HCT116 (cell line): ENCODE measurements around the gene CNTN5. TPM values are rescaled to one million over a fixed set of nuclear protein-coding genes. Genes with fewer than 3 reads are reported as not detected.

Experiments
- ATAC-seq: fragments of 200-7000 bp; cut with Tn5 transposase; 2 replicates; pipeline ENCODE4 v1.9.1; 2020; ENCODE audit warnings: mild to moderate bottlenecking, moderate library complexity
- BruUV-seq: library from RNA; stranded (reverse); fragments of 400-500 nt; replicated peaks from 2 replicates; lab custom pipeline; 2021; lab: Mats Ljungman, UMichigan
- CTCF ChIA-PET: fragments of 300-600 bp; sonication (Branson Sonifier 250); formaldehyde crosslinking; loops from one replicate; lab custom pipeline; 2021; ENCODE audit warnings: antibody characterized with exemption; lab: Charles Lee
- POLR2A ChIA-PET: fragments of 300-600, 350-600 bp; sonication (Branson Sonifier 250); formaldehyde crosslinking; loops from one replicate; lab custom pipeline; 2021; ENCODE audit warnings: antibody characterized with exemption; lab: Charles Lee
- RAD21 ChIA-PET, 2 experiments: fragments of 300-600 bp; sonication (Branson Sonifier 250); formaldehyde crosslinking; loops; one replicate each; lab custom pipeline; 2023; ENCODE audit warnings: low total read pairs in 2 of 2; ENCODE audit not compliant: uncharacterized antibody in 2 of 2, unreplicated experiment in 2 of 2, low non-redundant PET in 1 of 2; lab: Charles Lee
- DNase-seq: peaks from one replicate; pipeline ENCODE4 v3.0.0-alpha.2; 2010; ENCODE audit warnings: low read depth, low spot score
- H2AFZ ChIP-seq: fragments of 200-600 bp; shearing (Covaris generic), sonication (generic); 2 replicates; pipeline ENCODE4 v1.6.1; 2017; ENCODE audit warnings: low read depth, mixed run types, mixed read lengths, antibody characterized with exemption, low read length; ENCODE audit not compliant: poor library complexity, severe bottlenecking
- H3K27ac ChIP-seq: 2 replicates; pipeline ENCODE4 v1.5.1; 2012; ENCODE audit warnings: low read depth, low read length
- H3K27me3 ChIP-seq: fragments of 200-600 bp; sonication (generic); 2 replicates; pipeline ENCODE4 v1.6.1; 2016; ENCODE audit warnings: mixed run types, low read length, mixed read lengths; ENCODE audit not compliant: insufficient read depth
- H3K36me3 ChIP-seq, 2 experiments: fragments of 200-500 bp in 1 of 2; fragments of 200-600 bp in 1 of 2; sonication (Bioruptor generic) in 1 of 2; sonication (generic) in 1 of 2; 2 replicates each; pipeline versions ENCODE4 v1.5.1 to v1.6.1; 2014 to 2016; ENCODE audit warnings: low read length in 2 of 2, inconsistent platforms in 1 of 2, mixed read lengths in 1 of 2, mixed run types in 1 of 2; ENCODE audit not compliant: insufficient read depth in 2 of 2, control insufficient read depth in 1 of 2
- H3K4me1 ChIP-seq, 2 experiments: fragments of 200-600 bp in 1 of 2; sonication (generic) in 1 of 2; 2 replicates each; pipeline versions ENCODE4 v1.5.1 to v1.6.1; 2012 to 2017; ENCODE audit warnings: low read length in 2 of 2, inconsistent platforms in 1 of 2, mild to moderate bottlenecking in 1 of 2, mixed read lengths in 1 of 2, mixed run types in 1 of 2, moderate library complexity in 1 of 2; ENCODE audit not compliant: insufficient read depth in 2 of 2, control insufficient read depth in 1 of 2
- H3K4me2 ChIP-seq: fragments of 200-600 bp; sonication (generic); 2 replicates; pipeline ENCODE4 v1.6.1; 2017; ENCODE audit warnings: mixed run types, low read length, mixed read lengths
- H3K4me3 ChIP-seq, 2 experiments: fragments of 200-600 bp in 1 of 2; sonication (generic) in 1 of 2; replicated peaks in 1 of 2; 2 replicates each; pipeline ENCODE4 v1.5.1; 2011 to 2016; ENCODE audit warnings: low read length in 2 of 2, control low read depth in 1 of 2, low read depth in 1 of 2, mild to moderate bottlenecking in 1 of 2, mixed read lengths in 1 of 2, mixed run types in 1 of 2
- H3K79me2 ChIP-seq: fragments of 200-600 bp; sonication (generic); 2 replicates; pipeline ENCODE4 v1.6.1; 2017; ENCODE audit warnings: mild to moderate bottlenecking, mixed run types, low read length, moderate library complexity, mixed read lengths; ENCODE audit not compliant: insufficient read depth
- H3K9ac ChIP-seq: fragments of 200-600 bp; sonication (generic); 2 replicates; pipeline ENCODE4 v1.6.1; 2016; ENCODE audit warnings: low read length, mixed read lengths
- H3K9me2 ChIP-seq: fragments of 200-600 bp; sonication (generic), shearing (Covaris generic); 2 replicates; pipeline ENCODE4 v1.6.1; 2017; ENCODE audit warnings: mixed run types, mild to moderate bottlenecking, moderate library complexity; ENCODE audit not compliant: insufficient read depth
- H3K9me3 ChIP-seq, 2 experiments: fragments of 200-500 bp in 1 of 2; fragments of 200-600 bp in 1 of 2; sonication (Bioruptor generic) in 1 of 2; sonication (generic) in 1 of 2; 2 replicates each; pipeline ENCODE4 v1.6.1; 2014 to 2017; ENCODE audit warnings: low read length in 2 of 2, mixed read lengths in 2 of 2, inconsistent platforms in 1 of 2, low read depth in 1 of 2, mild to moderate bottlenecking in 1 of 2, mixed run types in 1 of 2, moderate library complexity in 1 of 2; ENCODE audit not compliant: control insufficient read depth in 1 of 2, insufficient read depth in 1 of 2
- H4K20me1 ChIP-seq: fragments of 200-600 bp; sonication (generic), shearing (Covaris generic); 2 replicates; pipeline ENCODE4 v1.6.1; 2017; ENCODE audit warnings: mixed run types, mild to moderate bottlenecking, moderate library complexity; ENCODE audit not compliant: insufficient read depth
- CBX3 ChIP-seq: IDR thresholded peaks from 2 replicates; pipeline ENCODE4 v1.6.1; 2012; ENCODE audit warnings: low read depth
- CTCF ChIP-seq, 3 experiments: fragments of 200-600 bp in 1 of 3; sonication (generic) in 1 of 3; IDR thresholded peaks in 2 of 3; conservative IDR thresholded peaks in 1 of 3; 2 replicates each; pipeline ENCODE4 v1.5.1; 2012 to 2017; ENCODE audit warnings: low read depth in 2 of 3, low read length in 2 of 3, antibody characterized with exemption in 1 of 3, borderline replicate concordance in 1 of 3, control low read depth in 1 of 3, mild to moderate bottlenecking in 1 of 3, mixed read lengths in 1 of 3, mixed run types in 1 of 3, moderate library complexity in 1 of 3; ENCODE audit not compliant: insufficient read depth in 1 of 3
- EGR1 ChIP-seq: IDR thresholded peaks from 2 replicates; pipeline ENCODE4 v1.6.1; 2012; ENCODE audit warnings: low read depth
- ELF1 ChIP-seq: IDR thresholded peaks from 2 replicates; pipeline ENCODE4 v1.6.1; 2012; ENCODE audit warnings: low read depth, borderline replicate concordance
- POLR2A ChIP-seq: IDR thresholded peaks from 2 replicates; pipeline ENCODE4 v1.7.0; 2011; ENCODE audit warnings: borderline replicate concordance; ENCODE audit not compliant: insufficient read depth, insufficient read length; ENCODE audit errors: extremely low read depth
- POLR2AphosphoS5 ChIP-seq: IDR thresholded peaks from 2 replicates; pipeline ENCODE4 v1.6.1; 2011; ENCODE audit warnings: mild to moderate bottlenecking, low read depth, low read length, moderate library complexity
- SIN3A ChIP-seq: IDR thresholded peaks from 2 replicates; pipeline ENCODE4 v1.6.1; 2012; ENCODE audit warnings: low read depth
- SP1 ChIP-seq: IDR thresholded peaks from 2 replicates; pipeline ENCODE4 v1.6.1; 2012; ENCODE audit warnings: low read depth
- SRF ChIP-seq: IDR thresholded peaks from 2 replicates; pipeline ENCODE4 v1.6.1; 2012; ENCODE audit warnings: low read depth
- ZBTB33 ChIP-seq: IDR thresholded peaks from 2 replicates; pipeline ENCODE4 v1.6.1; 2011; ENCODE audit warnings: mild to moderate bottlenecking, low read length, moderate library complexity; ENCODE audit not compliant: insufficient replicate concordance; ENCODE audit errors: extremely low read depth
- ZFX ChIP-seq: fragments of 450-650 bp; IDR thresholded peaks from 2 replicates; pipeline ENCODE4 v1.6.1; 2017
- ZNF274 ChIP-seq: fragments of 200-500 bp; sonication (Bioruptor generic); IDR thresholded peaks from 2 replicates; pipeline ENCODE4 v1.6.1; 2014; ENCODE audit warnings: mild to moderate bottlenecking, low read depth, low read length, inconsistent platforms
- intact Hi-C: fragments of 100-400 bp; cut with micrococcal nuclease; formaldehyde crosslinking; loops from 2 replicates; pipeline ENCODE4 v1.10.0; 2022
- total RNA-seq: library from RNA; stranded (reverse); gene quantifications from one replicate; pipeline ENCODE4 v1.2.1, GENCODE V29; 2021; ENCODE audit not compliant: unreplicated experiment

CNTN5 gene
- total RNA-seq, 1 experiment from 2014 or later = not detected

DNA sequence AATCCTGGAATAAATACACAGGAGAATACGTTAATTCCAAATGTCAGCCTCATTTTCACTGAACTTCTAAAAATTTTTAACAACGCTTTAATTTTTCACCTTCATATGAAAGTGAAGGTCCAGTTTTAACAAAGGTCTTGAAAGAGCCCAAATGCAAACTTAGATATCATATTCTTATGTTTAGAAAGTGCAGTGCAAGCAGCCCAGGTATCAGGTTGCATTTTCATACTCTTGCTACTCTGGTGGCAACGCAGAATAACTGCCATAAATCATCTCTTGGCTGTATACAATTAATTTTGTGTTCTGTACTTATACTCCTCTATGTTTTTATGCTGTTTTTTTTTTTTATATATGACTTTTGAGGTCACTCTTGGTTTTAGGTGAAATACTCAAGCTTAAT is 1169.6 kb downstream of the CNTN5 start:
- Histone ChIP-seq H3K79me2 (no peaks in the 10 kb centered on the region), H3K36me3 (no peaks in the 10 kb centered on the region), H2AFZ (no peak overlapping the region), H3K9me3 (no peaks in the 10 kb centered on the region), H3K4me2 (no peak overlapping the region), H3K9ac (no peak overlapping the region), H4K20me1 (no peaks in the 10 kb centered on the region), H3K27ac (no peak overlapping the region), H3K9me2 (no peaks in the 10 kb centered on the region), H3K4me1 (no peaks in the 10 kb centered on the region), H3K27me3 (no peaks in the 10 kb centered on the region), H3K4me3 (no peak overlapping the region)
- ChIA-PET CTCF (no interaction called here), RAD21 (no interaction called here), POLR2A (no interaction called here)
- intact Hi-C loops = no loop called here
- no TSS peak for BruUV-seq
- DNase-seq (no peak), ATAC-seq (no peak)
- no peak for TF ChIP-seq SP1

DNA sequence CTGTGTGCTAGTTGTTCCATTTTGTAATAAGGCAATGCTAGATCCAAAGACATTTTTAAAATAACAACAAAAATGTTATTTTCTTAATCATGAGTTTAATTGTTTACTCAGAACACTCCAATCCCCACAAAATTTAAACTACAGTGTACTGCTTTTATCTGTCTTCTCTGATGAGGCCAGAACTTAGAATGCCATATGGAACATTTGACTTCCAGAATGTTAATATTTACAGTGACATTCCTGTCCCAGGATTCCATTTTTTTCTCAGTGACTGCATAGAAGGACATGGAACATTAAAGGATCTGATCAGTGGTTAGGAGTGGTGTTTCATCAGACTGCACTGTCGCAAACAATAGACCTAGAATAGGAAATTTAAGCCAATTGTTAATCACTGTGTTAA is 1171.4 kb downstream of the CNTN5 start:
- Histone ChIP-seq H3K9me3 (no peaks in the 10 kb centered on the region), H2AFZ (no peak overlapping the region), H3K4me2 (no peak overlapping the region), H4K20me1 (no peaks in the 10 kb centered on the region), H3K36me3 (no peaks in the 10 kb centered on the region), H3K4me1 (no peaks in the 10 kb centered on the region), H3K4me3 (no peak overlapping the region), H3K27ac (no peak overlapping the region), H3K27me3 (no peaks in the 10 kb centered on the region), H3K9me2 (no peaks in the 10 kb centered on the region), H3K79me2 (no peaks in the 10 kb centered on the region), H3K9ac (no peak overlapping the region)
- TF ChIP-seq CBX3 = no peak
- ChIA-PET POLR2A (no interaction called here), CTCF (no interaction called here), RAD21 (no interaction called here)
- ATAC-seq (no peak), DNase-seq (no peak)
- intact Hi-C loops = no loop called here
- no TSS peak for BruUV-seq

DNA sequence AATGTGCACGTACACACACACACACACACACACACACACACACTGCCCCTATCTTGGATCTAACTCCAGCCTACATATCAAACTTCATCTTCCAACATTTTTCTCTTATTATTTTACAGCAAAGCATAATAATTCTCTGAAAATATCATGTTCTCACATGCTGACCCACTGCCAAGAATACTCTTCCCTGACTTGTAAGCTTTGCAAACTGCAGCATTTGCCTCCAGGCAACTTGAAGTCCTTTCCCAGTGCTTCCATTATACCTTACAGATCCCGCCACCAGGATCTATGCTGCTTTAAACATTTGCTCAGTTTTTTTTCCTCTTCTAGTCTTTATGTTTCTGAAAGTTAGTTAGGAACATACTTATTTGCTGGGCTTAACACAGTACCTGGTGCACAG is 1183.0 kb downstream of the CNTN5 start:
- H3K27ac ChIP-seq = no peak overlapping the region
- ChIA-PET RAD21 (no interaction called here), POLR2A (no interaction called here), CTCF (no interaction called here)
- H3K27me3 ChIP-seq = no peaks in the 10 kb centered on the region
- intact Hi-C loops = no loop called here
- no peak overlapping the region for H2AFZ ChIP-seq
- no peaks in the 10 kb centered on the region for H3K79me2 ChIP-seq
- H3K4me3 ChIP-seq = no peak overlapping the region
- no peaks in the 10 kb centered on the region for H3K4me1 ChIP-seq
- no peaks in the 10 kb centered on the region for H4K20me1 ChIP-seq
- no peak overlapping the region for H3K9ac ChIP-seq
- H3K9me2 ChIP-seq = no peaks in the 10 kb centered on the region
- H3K36me3 ChIP-seq = no peaks in the 10 kb centered on the region
- H3K9me3 ChIP-seq = no peaks in the 10 kb centered on the region; a peak in 1 of 4 replicates
- ATAC-seq = no peak
- BruUV-seq = no TSS peak
- DNase-seq = no peak
- H3K4me2 ChIP-seq = no peak overlapping the region
- no peak for TF ChIP-seq ELF1
- no peak for TF ChIP-seq CTCF (IDR thresholded peaks at IDR 0.05 in 2 of 3, conservative IDR thresholded peaks at IDR 0.05 in 1 of 3; ENCODE audit: borderline replicate concordance in 1 of 3, insufficient read depth in 1 of 3, low read depth in 2 of 3, low read length in 2 of 3)
- no peak for TF ChIP-seq SIN3A
- no peak for TF ChIP-seq EGR1
- no peak for TF ChIP-seq SRF
- TF ChIP-seq ZNF274 = no peak
- TF ChIP-seq ZBTB33 = no peak
- TF ChIP-seq POLR2AphosphoS5 = no peak
- TF ChIP-seq POLR2A = no peak
- TF ChIP-seq ZFX = no peak
